Transverse colon (tissue), 4 donors: ENCODE data around the gene ZNF808. TPM values are rescaled to one million over a fixed set of nuclear protein-coding genes. Genes with fewer than 3 reads are reported as not detected.
"Not testable (repeated sequence)": the region's sequence is repeated elsewhere in the genome, so short reads cannot be mapped to it uniquely, and the experiment has no call there.

Experiments
- DNase-seq: peaks from one replicate; pipeline ENCODE4 v3.0.0-alpha.2; 2019
- H3K27ac ChIP-seq, 4 donors: fragments of 200-600 bp; sonication (generic); 2 replicates each; pipeline ENCODE4 v1.5.1; 2016 to 2018; ENCODE audit warnings: inconsistent platforms in 4 of 4
- H3K27me3 ChIP-seq: fragments of 200-600 bp; sonication (generic); 2 replicates; pipeline ENCODE4 v1.5.1; 2017; ENCODE audit warnings: inconsistent platforms
- H3K36me3 ChIP-seq, 4 donors: fragments of 200-600 bp; sonication (generic); 2 replicates each; pipeline ENCODE4 v1.5.1; 2017 to 2019; ENCODE audit warnings: inconsistent platforms in 4 of 4
- H3K4me1 ChIP-seq, 4 donors: fragments of 200-600 bp; sonication (generic); 2 replicates each; pipeline ENCODE4 v1.5.1; 2017 to 2020; ENCODE audit warnings: inconsistent platforms in 4 of 4
- H3K4me3 ChIP-seq, 4 donors: fragments of 200-600 bp; sonication (generic); 1 replicate in 1 of 4; 2 replicates in 3 of 4; pipeline versions ENCODE4 v1.5.1 to v1.6.1; 2017 to 2019; ENCODE audit warnings: inconsistent platforms in 4 of 4
- H3K9me3 ChIP-seq, 2 donors: fragments of 200-600 bp; sonication (generic); 2 replicates each; pipeline ENCODE4 v1.5.1; 2017 to 2019; ENCODE audit warnings: inconsistent platforms in 2 of 2
- EP300 ChIP-seq: sonication (generic); formaldehyde crosslinking; IDR thresholded peaks from one replicate; pipeline ENCODE4 v1.6.1; 2017; ENCODE audit warnings: antibody characterized with exemption, low read depth
- POLR2A ChIP-seq: fragments of 450-650 bp; IDR thresholded peaks from one replicate; pipeline ENCODE4 v1.6.1; 2016; ENCODE audit warnings: antibody characterized with exemption, mild to moderate bottlenecking, moderate library complexity
- POLR2AphosphoS5 ChIP-seq, 3 donors: sonication (generic); formaldehyde crosslinking; IDR thresholded peaks; one replicate each; pipeline ENCODE4 v1.6.1; 2016; ENCODE audit warnings: antibody characterized with exemption in 3 of 3
- WGBS, 2 donors: methylation state at CpG; one replicate each; pipeline ENCODE4 v1.1.5; 2018; ENCODE audit warnings: low coverage in 1 of 2; 5-methylcytosine and 5-hydroxymethylcytosine counted together
- in situ Hi-C, 4 donors: fragments of 200-750 bp; cut with MboI; loops; one replicate each; pipeline versions ENCODE4 v1.15.0 to v1.15.1; 2017; ENCODE audit warnings: low sequenced_read_pairs in 3 of 4, low pct_ligation_motif_present in 1 of 4, low pct_unique_long_range_greater_than_20kb in 1 of 4
- intact Hi-C: fragments of 100-400 bp; cut with DNase I; formaldehyde crosslinking; loops from one replicate; pipeline ENCODE4 v1.15.1; 2023; ENCODE audit warnings: low total_unique reads
- total RNA-seq, 4 donors: library from RNA; depleted of rRNA; stranded (reverse); fragments of >200 nt; gene quantifications; one replicate each; pipeline ENCODE4 v1.1.0, GENCODE V29; 2016
- TF ChIP-seq, protein P1 (sequence below), 5 experiments: fragments of 200-600 bp in 3 of 5; fragments of 450-650 bp in 2 of 5; sonication (generic) in 3 of 5; IDR thresholded peaks; 1 replicate in 2 of 5; 2 replicates in 3 of 5; pipeline ENCODE4 v1.5.1; 2016 to 2017; ENCODE audit warnings: antibody characterized with exemption in 5 of 5, inconsistent platforms in 3 of 5, mild to moderate bottlenecking in 2 of 5, moderate library complexity in 1 of 5

The ZNF808 gene
- total RNA-seq, 4 donors from 2014 or later: 21.5 to 66.6 (median 36.8) TPM

DNA sequence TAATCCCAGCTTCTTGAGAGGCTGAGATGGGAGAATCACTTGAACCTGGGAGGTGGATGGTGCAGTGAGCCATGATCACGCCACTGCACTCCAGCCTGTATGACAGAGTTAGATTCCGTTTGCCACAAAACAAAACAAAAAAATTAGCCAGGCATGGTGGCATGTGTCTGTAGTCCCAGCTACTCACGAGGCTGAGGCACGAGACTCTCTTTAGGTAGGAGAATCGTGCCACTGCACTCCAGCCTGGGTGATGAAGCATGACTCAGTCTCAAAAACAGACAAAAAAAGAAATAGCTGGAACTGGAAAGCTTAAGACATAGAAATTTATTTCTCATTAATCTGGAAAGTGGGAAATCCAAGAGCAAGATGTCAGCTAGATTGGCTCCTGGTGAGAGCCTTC is 20.2 kb upstream of the ZNF808 start:
- WGBS, 2 donors: 83 to 91% methylated on average over 3 to 5 of the region's 5 CpGs
- in situ Hi-C loops (no loop called here), intact Hi-C loops (no loop called here)
- no peak overlapping the region for H3K27ac ChIP-seq
- no peak for DNase-seq
- TF ChIP-seq POLR2AphosphoS5 (IDR thresholded peaks at IDR 0.05): no peak
- H3K9me3 ChIP-seq: peaks cover 14 to 32% of the 10 kb centered on the region in 2 donors
- H3K36me3 ChIP-seq: no peaks in the 10 kb centered on the region
- H3K4me1 ChIP-seq: no peaks in the 10 kb centered on the region
- no peak overlapping the region for H3K4me3 ChIP-seq
- H3K27me3 ChIP-seq: no peaks in the 10 kb centered on the region

DNA sequence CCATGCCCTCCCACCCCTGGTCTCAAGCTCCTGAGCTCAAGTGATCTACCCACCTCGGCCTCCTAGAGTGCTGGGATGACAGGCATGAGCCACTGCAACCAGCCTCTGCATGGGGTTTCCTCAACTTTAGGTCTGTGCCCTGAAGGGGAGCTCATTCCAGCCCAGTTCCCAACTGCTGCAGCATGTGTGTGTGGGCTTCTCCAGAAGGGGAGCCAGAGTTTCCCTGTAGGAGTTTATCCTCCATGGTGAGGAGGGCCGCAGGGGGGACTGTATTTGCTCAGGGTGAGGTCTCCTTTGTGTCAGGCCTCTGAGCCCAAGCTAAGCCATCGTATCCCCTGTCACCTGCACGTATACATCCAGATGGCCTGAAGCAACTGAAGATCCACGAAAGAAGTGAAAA is 11.3 kb upstream of the ZNF808 start:
- TF ChIP-seq EP300 (no peak), POLR2A (no peak), POLR2AphosphoS5 (IDR thresholded peaks at IDR 0.05) (no peak)
- TF ChIP-seq, protein P1, sequence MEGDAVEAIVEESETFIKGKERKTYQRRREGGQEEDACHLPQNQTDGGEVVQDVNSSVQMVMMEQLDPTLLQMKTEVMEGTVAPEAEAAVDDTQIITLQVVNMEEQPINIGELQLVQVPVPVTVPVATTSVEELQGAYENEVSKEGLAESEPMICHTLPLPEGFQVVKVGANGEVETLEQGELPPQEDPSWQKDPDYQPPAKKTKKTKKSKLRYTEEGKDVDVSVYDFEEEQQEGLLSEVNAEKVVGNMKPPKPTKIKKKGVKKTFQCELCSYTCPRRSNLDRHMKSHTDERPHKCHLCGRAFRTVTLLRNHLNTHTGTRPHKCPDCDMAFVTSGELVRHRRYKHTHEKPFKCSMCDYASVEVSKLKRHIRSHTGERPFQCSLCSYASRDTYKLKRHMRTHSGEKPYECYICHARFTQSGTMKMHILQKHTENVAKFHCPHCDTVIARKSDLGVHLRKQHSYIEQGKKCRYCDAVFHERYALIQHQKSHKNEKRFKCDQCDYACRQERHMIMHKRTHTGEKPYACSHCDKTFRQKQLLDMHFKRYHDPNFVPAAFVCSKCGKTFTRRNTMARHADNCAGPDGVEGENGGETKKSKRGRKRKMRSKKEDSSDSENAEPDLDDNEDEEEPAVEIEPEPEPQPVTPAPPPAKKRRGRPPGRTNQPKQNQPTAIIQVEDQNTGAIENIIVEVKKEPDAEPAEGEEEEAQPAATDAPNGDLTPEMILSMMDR (IDR thresholded peaks at IDR 0.05): no peak
- in situ Hi-C loops (no loop called here), intact Hi-C loops (no loop called here)
- Histone ChIP-seq H3K4me1 (no peaks in the 10 kb centered on the region), H3K9me3 (peaks cover 5 to 13% of the 10 kb centered on the region in 2 donors), H3K4me3 (no peak overlapping the region), H3K27me3 (no peaks in the 10 kb centered on the region), H3K36me3 (no peaks in the 10 kb centered on the region), H3K27ac (no peak overlapping the region)
- no peak for DNase-seq
- 77% methylated on average over 5 of the region's 5 CpGs; no CpG with 5 or more reads in 1 of the 2 donors for WGBS, 2 donors

DNA sequence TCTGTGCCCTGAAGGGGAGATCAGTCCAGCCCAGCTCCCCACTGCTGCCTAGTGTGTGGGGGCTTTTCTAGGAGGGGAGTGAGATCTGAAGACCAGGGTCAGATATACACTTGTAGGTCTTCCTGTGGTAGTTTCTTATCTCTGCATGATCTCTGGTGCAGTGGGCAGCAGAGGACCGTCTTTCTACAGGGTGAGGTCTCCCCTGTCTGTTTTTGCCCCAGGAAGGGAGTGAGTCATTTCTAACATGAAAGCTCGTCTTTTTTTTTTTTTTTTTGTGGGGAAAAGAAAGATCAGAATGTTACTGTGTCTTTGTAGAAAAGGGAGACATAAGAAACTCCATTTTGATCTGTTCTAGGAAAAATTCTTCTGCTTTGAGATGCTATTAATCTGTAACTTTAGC is 8.8 kb upstream of the ZNF808 start:
- peaks cover 0 to 9% of the 10 kb centered on the region in 2 donors for H3K9me3 ChIP-seq
- H3K27me3 ChIP-seq: no peaks in the 10 kb centered on the region
- H3K4me1 ChIP-seq: no peaks in the 10 kb centered on the region
- no peaks in the 10 kb centered on the region for H3K36me3 ChIP-seq
- H3K4me3 ChIP-seq: no peak overlapping the region
- in situ Hi-C loops: no loop called here
- WGBS, 2 donors: 14 to 18% methylated on average over 1 to 2 of the region's 2 CpGs
- no peak for DNase-seq
- TF ChIP-seq POLR2AphosphoS5 (IDR thresholded peaks at IDR 0.05) (no peak), EP300 (no peak), POLR2A (no peak)
- TF ChIP-seq, protein P1 (IDR thresholded peaks at IDR 0.05): no peak
- intact Hi-C loops: no loop called here
- no peak overlapping the region for H3K27ac ChIP-seq

DNA sequence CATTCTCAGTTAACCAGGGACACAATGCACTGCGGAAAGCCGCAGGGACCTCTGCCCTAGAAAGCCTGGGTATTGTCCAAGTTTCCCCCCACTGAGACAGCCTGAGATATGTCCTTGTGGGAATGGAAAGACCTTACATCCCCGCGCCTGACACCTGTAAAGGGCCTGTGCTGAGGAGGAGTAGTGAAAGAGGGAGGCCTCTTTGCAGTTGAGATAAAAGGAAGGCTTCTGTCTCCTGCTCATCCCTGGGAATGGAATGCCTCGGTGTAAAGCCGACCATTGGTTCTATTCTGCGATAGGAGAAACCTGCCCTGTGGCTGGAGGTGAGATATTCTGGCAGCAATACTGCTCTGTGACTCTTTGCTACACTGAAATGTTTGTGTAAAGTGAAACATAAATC is 8.3 kb upstream of the ZNF808 start:
- DNase-seq, H3K4me1 ChIP-seq, H3K4me3 ChIP-seq, H3K27ac ChIP-seq, intact Hi-C loops, in situ Hi-C loops, H3K36me3 ChIP-seq, H3K27me3 ChIP-seq: not testable (repeated sequence)
- WGBS, 2 donors: 50% methylated on average over 5 of the region's 7 CpGs; no CpG with 5 or more reads in 1 of the 2 donors
- peaks cover 0 to 11% of the 10 kb centered on the region in 2 donors for H3K9me3 ChIP-seq

DNA sequence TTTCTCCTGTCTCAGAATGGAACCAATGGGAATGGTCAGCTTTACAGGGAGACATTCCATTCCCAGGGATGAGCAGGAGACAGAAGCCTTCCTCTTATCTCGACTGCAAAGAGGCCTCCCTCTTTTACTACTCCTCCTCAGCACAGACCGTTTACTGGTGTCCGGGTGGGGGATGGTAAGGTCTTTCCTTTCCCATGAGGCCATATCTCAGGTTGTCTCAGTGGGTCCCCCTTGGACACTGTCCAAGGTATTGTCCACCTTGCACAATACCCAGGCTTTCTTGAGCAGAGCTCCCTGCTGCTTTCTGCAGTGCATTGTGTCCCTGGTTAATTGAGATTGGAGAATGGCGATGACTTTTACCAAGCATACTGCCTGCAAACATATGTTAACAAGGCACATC is 7.5 kb upstream of the ZNF808 start:
- H3K27ac ChIP-seq: no peak overlapping the region
- no peaks in the 10 kb centered on the region for H3K36me3 ChIP-seq
- in situ Hi-C loops: no loop called here
- TF ChIP-seq, protein P1 (IDR thresholded peaks at IDR 0.05): no peak
- TF ChIP-seq POLR2AphosphoS5 (IDR thresholded peaks at IDR 0.05): no peak
- intact Hi-C loops: loop anchor here (5.0 kb wide), 1 partner anchor 847 kb away; the partner anchor contains the start of gene ZNF525
- no peak overlapping the region for H3K4me3 ChIP-seq
- no peaks in the 10 kb centered on the region for H3K27me3 ChIP-seq
- DNase-seq: no peak
- H3K4me1 ChIP-seq: no peaks in the 10 kb centered on the region
- H3K9me3 ChIP-seq: peaks cover 0 to 13% of the 10 kb centered on the region in 2 donors
- WGBS, 2 donors: 48% methylated on average over 4 of the region's 4 CpGs; no CpG with 5 or more reads in 1 of the 2 donors
